H9 (cell line): ENCODE measurements around the gene LAMA3. TPM values are rescaled to one million over a fixed set of nuclear protein-coding genes. Genes with fewer than 3 reads are reported as not detected.

Source experiments
- DNase-seq: peaks from one replicate; pipeline ENCODE4 v3.0.0-alpha.2; 2017
- H2AFZ ChIP-seq: one replicate; pipeline ENCODE4 v1.6.1; 2013; ENCODE audit warnings: mild to moderate bottlenecking, low read length, control low read depth, moderate library complexity
- H2AK5ac ChIP-seq: 2 replicates; pipeline ENCODE4 v1.6.1; 2013; ENCODE audit warnings: low read length, control low read depth, mixed read lengths; ENCODE audit not compliant: insufficient read length
- H2BK120ac ChIP-seq: one replicate; pipeline ENCODE4 v1.6.1; 2013; ENCODE audit warnings: low read depth, mild to moderate bottlenecking, low read length, control low read depth, inconsistent platforms; ENCODE audit not compliant: poor library complexity, severe bottlenecking
- H2BK12ac ChIP-seq: 2 replicates; pipeline ENCODE4 v1.6.1; 2013; ENCODE audit warnings: low read length, control low read depth, mixed read lengths, low read depth; ENCODE audit not compliant: insufficient read length
- H2BK15ac ChIP-seq: 2 replicates; pipeline ENCODE4 v1.6.1; 2013; ENCODE audit warnings: low read depth, low read length, control low read depth
- H2BK20ac ChIP-seq: one replicate; pipeline ENCODE4 v1.6.1; 2013; ENCODE audit warnings: low read depth, mild to moderate bottlenecking, low read length, control low read depth, inconsistent platforms; ENCODE audit not compliant: poor library complexity, severe bottlenecking
- H2BK5ac ChIP-seq: 2 replicates; pipeline ENCODE4 v1.6.1; 2013; ENCODE audit warnings: low read length, control low read depth, mixed read lengths; ENCODE audit not compliant: insufficient read length
- H3K14ac ChIP-seq: 2 replicates; pipeline ENCODE4 v1.6.1; 2013; ENCODE audit warnings: low read length, control low read depth; ENCODE audit not compliant: insufficient read depth
- H3K18ac ChIP-seq: 2 replicates; pipeline ENCODE4 v1.6.1; 2013; ENCODE audit warnings: low read depth, mild to moderate bottlenecking, mixed read lengths, low read length, control low read depth; ENCODE audit not compliant: insufficient read length
- H3K23ac ChIP-seq: 2 replicates; pipeline ENCODE4 v1.6.1; 2013; ENCODE audit warnings: low read length, control low read depth, mixed read lengths, low read depth; ENCODE audit not compliant: insufficient read length
- H3K23me2 ChIP-seq: 2 replicates; pipeline ENCODE4 v1.6.1; 2013; ENCODE audit warnings: low read depth, mild to moderate bottlenecking, mixed read lengths, low read length, control low read depth; ENCODE audit not compliant: insufficient read length, poor library complexity, severe bottlenecking
- H3K27ac ChIP-seq: 2 replicates; pipeline ENCODE4 v1.5.1; 2013; ENCODE audit warnings: low read length, control low read depth, mixed read lengths, low read depth; ENCODE audit not compliant: insufficient read length
- H3K27me3 ChIP-seq: 2 replicates; pipeline ENCODE4 v1.6.1; 2013; ENCODE audit warnings: low read length, control low read depth, inconsistent platforms; ENCODE audit not compliant: insufficient read depth
- H3K4ac ChIP-seq: 2 replicates; pipeline ENCODE4 v1.6.1; 2013; ENCODE audit warnings: low read depth, mild to moderate bottlenecking, control low read depth, inconsistent platforms, low read length, moderate library complexity
- H3K4me1 ChIP-seq: 2 replicates; pipeline ENCODE4 v1.6.1; 2013; ENCODE audit warnings: low read length, control low read depth, inconsistent platforms; ENCODE audit not compliant: insufficient read depth
- H3K4me2 ChIP-seq: 2 replicates; pipeline ENCODE4 v1.6.1; 2013; ENCODE audit warnings: low read length, control low read depth, mixed read lengths; ENCODE audit not compliant: insufficient read length, insufficient read depth
- H3K56ac ChIP-seq: 2 replicates; pipeline ENCODE4 v1.6.1; 2013; ENCODE audit warnings: low read depth, mild to moderate bottlenecking, mixed read lengths, low read length, control low read depth; ENCODE audit not compliant: insufficient read length
- H3K79me1 ChIP-seq: 2 replicates; pipeline ENCODE4 v1.6.1; 2013; ENCODE audit warnings: low read depth, mild to moderate bottlenecking, moderate library complexity, low read length, control low read depth, inconsistent platforms; ENCODE audit not compliant: insufficient read depth, poor library complexity, severe bottlenecking
- H3K79me2 ChIP-seq: 2 replicates; pipeline ENCODE4 v1.6.1; 2013; ENCODE audit warnings: low read length, control low read depth, inconsistent platforms; ENCODE audit not compliant: insufficient read depth
- H3K9ac ChIP-seq: 2 replicates; pipeline ENCODE4 v1.6.1; 2013; ENCODE audit warnings: low read length, control low read depth, mixed read lengths; ENCODE audit not compliant: insufficient read length; ENCODE audit errors: extremely low read depth
- H3K9me3 ChIP-seq: one replicate; pipeline ENCODE4 v1.6.1; 2013; ENCODE audit warnings: low read depth, low read length, inconsistent platforms; ENCODE audit not compliant: control insufficient read depth
- H3T11ph ChIP-seq: one replicate; pipeline ENCODE4 v1.6.1; 2013; ENCODE audit warnings: mild to moderate bottlenecking, low read length, control low read depth, inconsistent platforms
- H4K20me1 ChIP-seq: one replicate; pipeline ENCODE4 v1.6.1; 2013; ENCODE audit not compliant: control insufficient read depth, insufficient read length, insufficient read depth
- H4K5ac ChIP-seq: 2 replicates; pipeline ENCODE4 v1.6.1; 2013; ENCODE audit warnings: low read depth, mild to moderate bottlenecking, mixed read lengths, low read length, control low read depth; ENCODE audit not compliant: insufficient read length
- H4K8ac ChIP-seq: replicated peaks from 2 replicates; pipeline ENCODE4 v1.6.1; 2013; ENCODE audit warnings: low read length, control low read depth, mixed read lengths, low read depth; ENCODE audit not compliant: insufficient read length
- H4K91ac ChIP-seq: 2 replicates; pipeline ENCODE4 v1.6.1; 2013; ENCODE audit warnings: low read depth, mild to moderate bottlenecking, moderate library complexity, mixed read lengths, low read length, control low read depth; ENCODE audit not compliant: insufficient read length
- H3K27ac Mint-ChIP-seq, 3 experiments: 2 replicates in 2 of 3; 3 replicates in 1 of 3; pipeline ENCODE4 v1.8.0; 2020 to 2021; ENCODE audit warnings: mixed read lengths in 3 of 3, mild to moderate bottlenecking in 1 of 3, moderate library complexity in 1 of 3
- H3K27me3 Mint-ChIP-seq: 2 replicates; pipeline ENCODE4 v1.8.0; 2021; ENCODE audit warnings: low read depth, mild to moderate bottlenecking, moderate library complexity, mixed read lengths
- H3K36me3 Mint-ChIP-seq, 3 experiments: 2 replicates in 2 of 3; 3 replicates in 1 of 3; pipeline ENCODE4 v1.8.0; 2020 to 2021; ENCODE audit warnings: low read depth in 3 of 3, mixed read lengths in 3 of 3; ENCODE audit not compliant: insufficient read depth in 1 of 3
- H3K4me1 Mint-ChIP-seq, 2 experiments: 2 replicates each; pipeline ENCODE4 v1.8.0; 2020; ENCODE audit warnings: mixed read lengths in 2 of 2
- H3K4me3 Mint-ChIP-seq, 2 experiments: 2 replicates in 1 of 2; 3 replicates in 1 of 2; pipeline ENCODE4 v1.8.0; 2020 to 2021; ENCODE audit warnings: mild to moderate bottlenecking in 2 of 2, mixed read lengths in 2 of 2, moderate library complexity in 1 of 2
- H3K9me3 Mint-ChIP-seq, 2 experiments: 2 replicates in 1 of 2; 3 replicates in 1 of 2; pipeline ENCODE4 v1.8.0; 2020; ENCODE audit warnings: mild to moderate bottlenecking in 2 of 2, mixed read lengths in 2 of 2, moderate library complexity in 1 of 2
- WGBS: extraction: QIAGEN DNeasy Blood & Tissue Kit; methylation state at CpG from one replicate; pipeline ENCODE4 v1.1.7; 2013; ENCODE audit warnings: missing lambda C conversion rate, low lambda C conversion rate, mixed read lengths; ENCODE audit not compliant: insufficient read length; ENCODE audit errors: extremely low coverage; 5-methylcytosine and 5-hydroxymethylcytosine counted together
- total RNA-seq: library from RNA; stranded (reverse); gene quantifications from 2 replicates; pipeline ENCODE4 v1.2.1, GENCODE V29; 2021
- TF ChIP-seq, protein P1 (sequence below): fragments of 200-600 bp; sonication (generic); conservative IDR thresholded peaks from 3 replicates; pipeline ENCODE4 v1.8.0; 2021; ENCODE audit warnings: antibody characterized with exemption, mild to moderate bottlenecking

Gene LAMA3
- total RNA-seq, 1 experiment from 2014 or later: 0.33 TPM

DNA sequence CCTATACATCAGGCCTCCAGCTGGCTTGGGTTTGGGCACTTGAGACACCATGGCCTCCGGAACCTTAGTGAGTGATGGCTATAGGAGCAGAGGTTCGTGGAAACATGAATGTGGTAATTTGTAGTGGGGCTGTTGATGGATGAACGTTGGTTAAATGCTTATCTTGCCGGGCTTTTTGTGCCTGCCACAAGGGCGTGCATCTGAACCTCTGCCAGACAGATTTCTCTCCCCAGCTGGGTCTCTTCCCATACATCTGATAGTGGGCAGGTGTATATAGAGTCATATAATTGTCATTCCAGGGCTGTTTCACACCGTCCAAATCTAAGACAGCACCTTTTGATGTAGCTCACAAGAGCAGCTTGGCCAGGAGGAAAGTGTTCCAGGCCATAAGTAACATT, 14.7 kb downstream of the LAMA3 start:
- WGBS: no CpG with 5 or more reads among the region's 6 CpGs
- H3K4me3 Mint-ChIP-seq: no peak overlapping the region
- peaks cover 0 to 4% of the 10 kb centered on the region in 2 experiments; a peak in 3 of 5 replicates for H3K9me3 Mint-ChIP-seq
- Histone ChIP-seq H3K79me2 (no peaks in the 10 kb centered on the region), H3K23ac (no peak overlapping the region), H3K14ac (no peak overlapping the region), H2AK5ac (no peak overlapping the region), H3K79me1 (no peaks in the 10 kb centered on the region), H3K4me1 (no peaks in the 10 kb centered on the region), H2BK20ac (no peak overlapping the region), H3K9me3 (no peaks in the 10 kb centered on the region), H2BK120ac (no peak overlapping the region), H3K27me3 (no peaks in the 10 kb centered on the region), H2BK12ac (no peak overlapping the region), H3T11ph (no peak overlapping the region), H3K18ac (no peak overlapping the region), H3K23me2 (no peaks in the 10 kb centered on the region), H3K4me2 (no peak overlapping the region), H4K8ac (no peak overlapping the region), H3K27ac (no peak overlapping the region), H4K5ac (no peak overlapping the region), H3K4ac (no peak overlapping the region), H3K9ac (no peak overlapping the region), H2AFZ (no peak overlapping the region), H4K20me1 (no peaks in the 10 kb centered on the region), H2BK15ac (no peak overlapping the region), H2BK5ac (no peak overlapping the region), H4K91ac (no peak overlapping the region), H3K56ac (no peak overlapping the region)
- no peak for DNase-seq
- no peak overlapping the region for H3K27ac Mint-ChIP-seq
- H3K36me3 Mint-ChIP-seq: no peaks in the 10 kb centered on the region
- TF ChIP-seq, protein P1, sequence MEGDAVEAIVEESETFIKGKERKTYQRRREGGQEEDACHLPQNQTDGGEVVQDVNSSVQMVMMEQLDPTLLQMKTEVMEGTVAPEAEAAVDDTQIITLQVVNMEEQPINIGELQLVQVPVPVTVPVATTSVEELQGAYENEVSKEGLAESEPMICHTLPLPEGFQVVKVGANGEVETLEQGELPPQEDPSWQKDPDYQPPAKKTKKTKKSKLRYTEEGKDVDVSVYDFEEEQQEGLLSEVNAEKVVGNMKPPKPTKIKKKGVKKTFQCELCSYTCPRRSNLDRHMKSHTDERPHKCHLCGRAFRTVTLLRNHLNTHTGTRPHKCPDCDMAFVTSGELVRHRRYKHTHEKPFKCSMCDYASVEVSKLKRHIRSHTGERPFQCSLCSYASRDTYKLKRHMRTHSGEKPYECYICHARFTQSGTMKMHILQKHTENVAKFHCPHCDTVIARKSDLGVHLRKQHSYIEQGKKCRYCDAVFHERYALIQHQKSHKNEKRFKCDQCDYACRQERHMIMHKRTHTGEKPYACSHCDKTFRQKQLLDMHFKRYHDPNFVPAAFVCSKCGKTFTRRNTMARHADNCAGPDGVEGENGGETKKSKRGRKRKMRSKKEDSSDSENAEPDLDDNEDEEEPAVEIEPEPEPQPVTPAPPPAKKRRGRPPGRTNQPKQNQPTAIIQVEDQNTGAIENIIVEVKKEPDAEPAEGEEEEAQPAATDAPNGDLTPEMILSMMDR: no peak
- no peaks in the 10 kb centered on the region for H3K4me1 Mint-ChIP-seq
- H3K27me3 Mint-ChIP-seq: peaks cover 10% of the 10 kb centered on the region
